Neural crest cell (in vitro differentiated cells): ENCODE results near the gene FBXW8. TPM values are rescaled to one million over a fixed set of nuclear protein-coding genes. Genes with fewer than 3 reads are reported as not detected.

Experiments
- DNase-seq: peaks from one replicate; pipeline ENCODE4 v3.0.0; 2021; ENCODE audit warnings: low read depth, mixed read lengths, low spot score
- H3K27ac Mint-ChIP-seq: one replicate; pipeline ENCODE4 v1.8.0; 2021; ENCODE audit warnings: mild to moderate bottlenecking, mixed read lengths; ENCODE audit not compliant: unreplicated experiment
- H3K27me3 Mint-ChIP-seq: 2 replicates; pipeline ENCODE4 v1.8.0; 2021; ENCODE audit warnings: low read depth, mild to moderate bottlenecking, mixed read lengths
- H3K36me3 Mint-ChIP-seq: 2 replicates; pipeline ENCODE4 v1.8.0; 2021; ENCODE audit warnings: low read depth, mild to moderate bottlenecking, mixed read lengths
- H3K4me1 Mint-ChIP-seq: 2 replicates; pipeline ENCODE4 v1.8.0; 2021; ENCODE audit warnings: mixed read lengths
- H3K4me3 Mint-ChIP-seq: one replicate; pipeline ENCODE4 v1.8.0; 2021; ENCODE audit warnings: mild to moderate bottlenecking, mixed read lengths
- H3K9me3 Mint-ChIP-seq: 2 replicates; pipeline ENCODE4 v1.8.0; 2021; ENCODE audit warnings: mixed read lengths
- CTCF ChIP-seq: fragments of 200-600 bp; sonication (generic); conservative IDR thresholded peaks from 2 replicates; pipeline ENCODE4 v1.5.0; 2021; ENCODE audit warnings: antibody characterized with exemption, mild to moderate bottlenecking
- total RNA-seq: library from RNA; stranded (reverse); gene quantifications from 2 replicates; pipeline ENCODE4 v1.2.1, GENCODE V29; 2021

Gene FBXW8
- total RNA-seq, 1 donor from 2014 or later: 34.8 TPM

- peaks cover 12% of the 10 kb centered on the region for H3K9me3 Mint-ChIP-seq
- no peak overlapping the region for H3K27ac Mint-ChIP-seq
- H3K36me3 Mint-ChIP-seq: peaks cover 52% of the 10 kb centered on the region
- H3K4me1 Mint-ChIP-seq: peaks cover 3% of the 10 kb centered on the region
- H3K4me3 Mint-ChIP-seq: no peak overlapping the region
- TF ChIP-seq CTCF: no peak
- no peak for DNase-seq
- H3K27me3 Mint-ChIP-seq: no peaks in the 10 kb centered on the region
These were observed 101.4 kb downstream of the FBXW8 start for GRCh38 chr12:117011988-117012805.

GRCh38 chr12:117013726-117014125 lies 103.0 kb downstream of the FBXW8 start:
- no peak for TF ChIP-seq CTCF
- Mint-ChIP-seq H3K27me3 (no peaks in the 10 kb centered on the region), H3K9me3 (peaks cover 12% of the 10 kb centered on the region), H3K4me3 (no peak overlapping the region), H3K4me1 (peaks cover 3% of the 10 kb centered on the region), H3K36me3 (peaks cover 59% of the 10 kb centered on the region), H3K27ac (no peak overlapping the region)
- no peak for DNase-seq

- no peaks in the 10 kb centered on the region for H3K27me3 Mint-ChIP-seq
- H3K4me3 Mint-ChIP-seq: no peak overlapping the region
- no peak for DNase-seq
- peaks cover 12% of the 10 kb centered on the region for H3K9me3 Mint-ChIP-seq
- no peak overlapping the region for H3K27ac Mint-ChIP-seq
- H3K4me1 Mint-ChIP-seq: peaks cover 1% of the 10 kb centered on the region
- H3K36me3 Mint-ChIP-seq: peaks cover 60% of the 10 kb centered on the region
- no peak for TF ChIP-seq CTCF
These were observed 103.7 kb downstream of the FBXW8 start for GRCh38 chr12:117014342-117014887.

GRCh38 chr12:117015811-117016210 lies 105.1 kb downstream of the FBXW8 start:
- peaks cover 57% of the 10 kb centered on the region for H3K36me3 Mint-ChIP-seq

GRCh38 chr12:117017807-117018206 lies 107.1 kb downstream of the FBXW8 start:
- H3K27me3 Mint-ChIP-seq: no peaks in the 10 kb centered on the region
- peaks cover 10% of the 10 kb centered on the region for H3K4me1 Mint-ChIP-seq
- no peak overlapping the region for H3K4me3 Mint-ChIP-seq
- peaks cover 12% of the 10 kb centered on the region for H3K9me3 Mint-ChIP-seq
- no peak for TF ChIP-seq CTCF
- DNase-seq: no peak
- no peak overlapping the region for H3K27ac Mint-ChIP-seq
- H3K36me3 Mint-ChIP-seq: peaks cover 50% of the 10 kb centered on the region

More at GRCh38 chr12:117015811-117016210, 105.1 kb downstream of the FBXW8 start:
- H3K9me3 Mint-ChIP-seq: peaks cover 12% of the 10 kb centered on the region
- no peak overlapping the region for H3K27ac Mint-ChIP-seq
- no peak overlapping the region for H3K4me3 Mint-ChIP-seq
- no peaks in the 10 kb centered on the region for H3K27me3 Mint-ChIP-seq
- TF ChIP-seq CTCF: no peak
- DNase-seq: no peak
- H3K4me1 Mint-ChIP-seq: peaks cover 10% of the 10 kb centered on the region
